ENCODE data around the gene CACNA2D3.

- TF ChIP-seq CTCF (IDR thresholded peaks at IDR 0.05; ENCODE audit: poor library complexity) (no peak), EZH2phosphoT487 (IDR thresholded peaks at IDR 0.05; ENCODE audit: low read depth, severe bottlenecking, unreplicated experiment) (no peak), EZH2 (IDR thresholded peaks at IDR 0.05; ENCODE audit: borderline replicate concordance) (no peak)
These were observed 45.6 kb downstream of the CACNA2D3 start for GRCh38 chr3:54167999-54168398.

All from hepatocyte (in vitro differentiated cells).